Activated CD4-positive, alpha-beta T cell treated with anti-CD3 and anti-CD28 coated beads, Interleukin-10, Interleukin-2, amounts not matched to agents 100 ng/mL and 50 ng/mL, durations not matched to agents 16 hours and 8 hours (primary cell): ENCODE data around the gene ISM1.

Experiments
- DNase-seq: peaks from one replicate; pipeline ENCODE4 v3.0.0-alpha.2; 2020

Gene ISM1

DNA sequence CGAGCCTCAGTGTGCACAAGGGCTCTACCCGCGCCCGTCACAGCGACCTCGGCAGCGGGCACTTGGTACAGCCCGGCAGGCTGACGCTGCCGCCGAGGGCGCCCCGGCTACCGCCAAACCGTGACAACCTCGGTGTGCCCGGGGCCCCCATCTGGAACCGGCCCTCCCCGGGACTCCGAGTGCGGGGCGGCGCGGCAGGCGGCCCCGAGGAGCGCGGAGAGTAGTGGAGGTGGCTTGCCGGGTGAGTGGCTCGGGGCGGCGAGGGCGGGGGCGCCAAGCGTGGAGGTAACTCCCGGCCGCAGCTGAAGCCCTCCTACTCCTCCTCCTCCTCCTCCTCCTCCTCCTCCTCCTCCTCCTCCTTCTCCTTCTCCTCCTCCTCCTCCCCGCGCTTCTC lies at the start of gene ISM1:
Gene ISM1 (plus strand): TSS at position 371 of the 394 bp plus-strand sequence. CDS start 503 bp downstream, outside the sequence.
- peak; percentile 13 for DNase-seq

DNA sequence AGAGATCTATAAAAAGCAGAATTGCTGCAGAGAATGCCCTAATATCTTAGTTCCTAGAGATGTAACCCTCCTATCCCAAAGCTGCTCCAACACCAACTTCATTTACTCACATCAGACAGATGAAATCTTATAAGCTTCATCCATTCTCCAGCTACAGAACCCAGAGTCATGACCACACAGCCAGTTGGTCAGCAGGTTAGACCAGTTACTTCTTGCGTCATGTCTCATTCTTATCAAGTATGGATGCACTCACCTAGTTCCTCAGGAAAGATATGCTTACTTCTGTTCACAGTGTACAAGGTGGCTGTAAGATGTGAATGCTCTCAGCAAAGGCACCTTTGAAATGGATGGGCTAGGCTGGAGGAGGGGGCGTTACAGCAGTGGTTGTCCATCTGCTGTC lies 47.9 kb upstream of the ISM1 start:
- no peak for DNase-seq

DNA sequence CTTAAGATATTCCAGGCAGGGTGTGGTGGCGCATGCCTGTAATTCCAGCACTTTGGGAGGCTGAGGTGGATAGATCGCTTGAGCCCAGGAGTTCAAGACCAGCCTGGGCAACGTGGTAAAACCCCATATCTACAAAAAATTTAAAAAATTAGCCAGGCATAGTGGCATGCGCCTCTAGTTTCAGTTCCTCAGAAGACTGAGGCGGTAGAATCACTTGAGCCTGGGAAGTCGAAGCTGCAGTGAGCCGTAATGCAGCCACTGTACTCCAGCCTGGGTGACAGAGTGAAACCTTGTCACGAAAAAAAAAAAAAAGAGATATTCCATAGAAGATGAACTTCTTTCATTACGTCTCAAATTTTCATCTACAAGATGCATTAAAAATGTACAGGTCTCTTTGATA lies 46.7 kb upstream of the ISM1 start:
- DNase-seq: no peak

DNA sequence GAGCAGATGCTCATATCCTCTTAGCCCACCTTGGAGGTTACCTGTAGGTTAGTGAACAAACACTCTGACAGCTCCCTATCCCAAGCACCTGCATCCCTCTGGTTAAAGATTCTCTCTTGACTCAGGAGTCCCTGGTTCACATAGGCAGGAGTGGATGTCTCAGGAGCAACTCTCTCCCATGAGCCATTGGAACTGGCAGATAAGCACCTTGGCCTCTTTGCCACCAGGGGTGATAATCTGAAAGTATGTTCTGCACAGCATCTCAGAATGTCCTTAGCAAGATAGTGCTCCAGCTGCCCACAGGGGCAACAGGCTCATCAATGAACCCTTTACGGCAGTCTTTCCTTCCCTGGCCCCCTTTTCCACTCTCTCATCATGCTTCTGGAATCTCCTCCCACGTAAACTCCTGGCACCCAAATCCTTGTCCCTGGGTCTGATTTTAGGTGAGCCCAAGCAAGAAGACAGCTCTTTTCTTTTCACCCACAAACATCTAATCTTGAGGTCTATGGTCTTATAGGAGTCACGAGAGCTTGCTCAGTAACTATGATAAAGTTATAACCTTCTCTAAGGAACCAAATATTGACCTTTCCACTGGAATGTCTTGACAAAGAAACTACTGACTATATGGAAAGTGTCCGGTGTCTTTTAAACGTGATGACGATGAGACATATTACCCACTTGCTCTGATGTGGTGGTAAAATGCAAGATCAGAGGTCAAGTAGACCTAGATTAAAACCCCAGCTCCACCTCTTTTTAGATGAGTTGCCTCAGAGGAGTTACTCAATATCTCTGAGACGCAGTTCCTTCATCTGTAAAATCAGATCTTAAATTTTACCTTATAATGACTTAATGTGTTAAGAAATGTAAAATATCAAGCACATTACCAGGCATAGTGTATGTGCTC lies 39.8 kb upstream of the ISM1 start:
- no peak for DNase-seq

DNA sequence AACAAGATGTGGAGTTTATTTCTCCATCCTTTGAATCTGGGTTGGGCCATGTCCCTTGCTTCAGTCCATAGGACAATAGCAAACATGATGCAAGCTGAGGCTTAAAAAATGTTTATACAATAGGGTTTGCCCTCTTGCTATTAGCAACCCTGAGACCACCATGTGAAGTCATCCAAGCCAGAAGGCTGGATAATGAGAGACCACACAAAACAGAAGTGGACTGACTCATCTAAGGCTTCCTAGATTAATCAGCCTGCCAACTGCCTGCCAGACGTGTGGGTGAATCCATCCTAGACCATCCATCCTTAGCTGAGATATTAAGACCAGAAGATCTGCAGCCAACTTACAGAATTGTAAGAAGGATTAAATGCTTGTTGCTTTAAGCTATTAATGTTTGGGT lies 38.1 kb upstream of the ISM1 start:
- peak; percentile 73 for DNase-seq

DNA sequence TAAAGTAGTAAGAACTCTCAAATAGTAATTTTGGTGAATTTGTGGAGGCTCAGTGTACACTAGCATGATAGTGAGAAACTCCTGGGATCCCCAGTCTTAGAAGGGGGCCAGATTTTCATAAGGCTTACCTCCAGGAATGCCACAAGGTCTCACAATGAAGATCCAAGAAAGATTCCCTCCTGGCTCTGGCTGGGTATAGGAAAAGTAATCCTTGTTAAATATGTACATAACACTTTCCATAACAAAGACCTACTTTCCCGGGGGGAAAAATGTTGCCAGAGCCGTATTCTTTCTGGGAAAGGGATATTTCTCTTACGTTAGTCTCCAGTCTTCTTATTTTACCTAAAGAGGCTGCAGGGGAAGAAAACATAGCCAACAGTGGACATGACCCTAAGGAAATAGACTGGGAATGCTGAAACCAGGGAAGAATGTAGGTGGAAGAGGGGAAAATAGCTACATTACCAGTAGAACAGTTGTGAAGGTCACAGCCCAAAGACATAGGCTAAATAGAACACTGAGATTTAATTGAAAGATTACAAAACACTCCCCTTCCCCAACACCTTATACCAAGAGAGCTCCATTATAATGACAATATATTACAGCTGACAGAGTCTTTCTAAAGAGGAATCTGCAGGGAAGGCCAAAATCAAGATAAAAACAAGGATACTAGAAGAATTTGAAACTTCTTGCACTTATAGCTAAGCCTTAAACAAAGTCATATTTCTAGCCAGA lies 34.9 kb upstream of the ISM1 start:
- no peak for DNase-seq

DNA sequence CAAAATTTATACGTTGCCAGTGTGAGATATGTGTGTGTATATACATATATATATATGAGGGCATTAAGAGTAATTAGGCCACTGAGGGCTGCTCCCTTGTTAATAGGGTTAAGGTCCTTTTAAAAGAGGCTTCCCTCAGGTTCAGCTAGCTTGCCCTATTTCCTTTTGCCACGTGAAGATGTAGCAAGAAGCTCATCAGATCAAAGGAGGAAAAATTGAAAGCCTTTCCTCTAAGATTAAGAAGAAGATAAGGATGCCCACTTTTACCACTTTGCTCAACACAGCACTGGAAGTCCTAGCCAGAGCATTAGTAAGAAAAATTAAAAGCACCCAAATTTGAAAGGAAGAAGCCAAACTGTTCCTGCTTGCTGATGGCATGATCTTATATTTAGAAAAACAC lies 33.2 kb upstream of the ISM1 start:
- no peak for DNase-seq

DNA sequence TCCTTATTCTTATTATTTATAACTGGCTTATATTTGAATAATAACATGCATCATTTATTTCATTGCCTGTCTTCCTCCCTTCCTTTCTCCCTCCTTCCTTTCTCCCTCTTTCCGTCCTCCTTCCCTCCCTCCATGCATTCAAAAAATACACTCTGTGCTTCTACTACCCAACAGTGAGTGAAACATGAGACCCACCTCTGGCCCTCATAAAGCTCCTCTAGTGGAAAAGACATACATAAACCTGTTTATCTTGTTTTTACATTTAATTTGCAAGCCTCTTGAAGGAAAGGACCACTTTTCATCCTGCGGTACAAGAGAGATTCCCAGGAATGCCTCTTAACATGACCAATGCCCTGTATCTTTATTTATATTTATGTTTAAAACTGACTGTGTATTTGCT lies 21.8 kb upstream of the ISM1 start:
- DNase-seq: no peak

DNA sequence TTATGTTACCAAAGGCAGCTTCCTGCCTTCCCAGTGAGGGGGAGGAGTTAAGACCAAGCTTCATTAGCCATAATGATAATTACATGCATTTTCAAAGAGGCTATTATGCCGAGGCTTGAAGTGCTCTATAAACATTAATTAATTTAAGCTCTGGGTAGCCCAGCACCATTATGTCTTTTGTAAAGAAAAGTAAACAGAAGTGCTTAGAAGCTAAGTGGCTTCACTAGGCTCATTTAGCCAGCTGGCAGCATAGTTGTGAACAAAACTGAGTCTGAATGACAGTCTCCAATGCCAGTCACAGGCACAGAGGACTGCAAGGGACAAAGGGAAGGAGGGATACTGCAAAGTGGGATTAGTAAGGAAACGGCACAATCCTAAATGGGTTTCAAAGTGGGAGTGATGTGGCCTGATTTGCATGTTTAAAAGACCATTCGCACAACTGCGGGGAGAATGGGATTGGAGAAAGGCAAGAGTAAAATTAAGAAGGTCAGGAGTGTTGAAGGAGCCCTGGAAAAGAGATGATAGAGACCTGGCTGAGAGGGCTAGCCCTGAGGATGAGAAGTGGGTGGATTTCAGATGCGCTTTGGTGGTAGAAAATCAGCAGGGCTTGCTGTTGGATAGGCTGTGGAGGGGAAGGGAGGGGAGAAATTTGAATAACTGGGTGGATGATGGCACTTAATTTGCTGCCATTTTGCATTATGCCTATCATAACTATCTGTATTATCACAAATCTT lies 20.1 kb upstream of the ISM1 start:
- DNase-seq: no peak

DNA sequence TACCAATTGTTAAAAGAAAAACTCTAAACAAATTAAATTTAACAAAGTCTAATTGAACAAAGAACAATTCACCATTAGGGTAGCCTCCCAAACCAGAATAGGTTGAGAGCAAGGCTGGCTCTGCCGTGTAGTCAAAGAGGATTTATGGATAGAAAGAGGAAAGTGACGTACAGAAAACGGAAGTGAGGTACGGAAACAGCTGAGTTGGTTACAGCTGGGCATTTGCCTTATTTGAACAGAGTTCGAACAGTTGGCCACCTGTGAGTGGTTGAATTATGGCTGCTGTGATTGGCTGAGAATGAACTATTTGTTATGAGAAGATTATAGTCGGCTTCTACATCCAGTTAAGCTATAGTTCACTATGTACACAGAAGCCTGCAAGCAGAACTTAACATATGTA lies 18.5 kb upstream of the ISM1 start:
- DNase-seq: no peak

DNA sequence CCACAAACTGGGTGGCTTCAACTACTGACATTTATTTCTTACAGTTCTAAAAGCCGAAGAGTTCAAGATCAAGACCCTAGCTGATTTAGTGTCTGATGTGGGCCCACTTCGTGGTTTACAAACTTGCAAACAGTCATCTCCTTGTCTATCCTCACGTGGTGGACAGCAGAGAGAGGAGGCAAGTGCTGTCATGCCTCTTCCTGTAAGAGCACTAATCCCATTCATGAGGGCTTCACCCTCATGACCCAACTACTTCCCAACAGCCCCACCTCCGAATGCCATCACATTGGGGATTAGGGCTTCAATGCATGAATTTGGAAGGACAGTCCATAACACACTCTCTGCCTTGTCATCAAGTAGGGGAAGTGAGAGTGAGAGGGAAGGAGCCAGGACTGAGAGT lies 15.6 kb upstream of the ISM1 start:
- DNase-seq: no peak

DNA sequence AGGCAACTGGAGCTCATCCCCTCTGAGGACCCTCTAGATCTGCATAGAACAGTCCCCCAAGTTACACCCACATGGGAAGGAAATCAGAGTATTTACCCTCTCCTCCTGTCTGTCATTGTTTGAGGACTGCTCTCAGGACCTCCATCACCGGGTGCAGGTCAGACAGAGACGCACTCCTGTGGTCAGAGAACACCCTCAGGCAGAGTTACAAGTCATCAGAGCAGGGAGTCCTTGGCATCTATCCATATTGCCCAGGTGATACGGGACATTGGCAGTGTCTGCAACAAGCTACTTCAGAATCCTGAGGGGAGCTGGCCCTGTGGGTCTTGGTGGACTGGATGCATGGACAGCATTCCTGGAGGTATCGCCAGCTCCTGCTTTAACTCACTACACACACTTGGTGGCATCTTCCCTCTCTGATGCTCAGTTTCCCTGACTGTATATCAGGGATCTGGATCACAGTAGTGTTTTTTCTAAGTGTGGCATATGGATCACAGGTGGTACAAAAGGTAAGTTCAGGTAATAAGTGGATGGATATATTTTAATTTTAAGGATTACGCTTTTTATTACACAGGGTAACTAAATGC lies 15.1 kb upstream of the ISM1 start:
- no peak for DNase-seq

DNA sequence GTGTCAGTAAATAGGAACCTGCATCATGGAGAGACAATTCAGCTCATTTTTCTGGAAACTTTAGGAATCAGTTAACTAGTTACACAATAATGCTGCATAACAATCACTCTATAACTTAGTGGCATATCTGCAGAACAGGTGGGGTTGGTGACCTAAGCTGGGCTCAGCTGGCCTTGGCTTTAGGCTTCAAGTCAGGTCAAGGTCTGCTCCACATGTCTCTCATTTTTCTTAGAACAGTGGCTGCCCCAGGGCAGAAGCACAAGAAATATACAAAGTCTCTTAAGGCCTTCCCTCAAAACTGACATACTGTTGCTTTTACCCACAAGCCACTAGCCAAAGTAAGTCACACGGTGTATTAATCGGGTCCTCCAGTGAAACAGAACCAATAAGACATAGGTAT lies 14.1 kb upstream of the ISM1 start:
- no peak for DNase-seq

DNA sequence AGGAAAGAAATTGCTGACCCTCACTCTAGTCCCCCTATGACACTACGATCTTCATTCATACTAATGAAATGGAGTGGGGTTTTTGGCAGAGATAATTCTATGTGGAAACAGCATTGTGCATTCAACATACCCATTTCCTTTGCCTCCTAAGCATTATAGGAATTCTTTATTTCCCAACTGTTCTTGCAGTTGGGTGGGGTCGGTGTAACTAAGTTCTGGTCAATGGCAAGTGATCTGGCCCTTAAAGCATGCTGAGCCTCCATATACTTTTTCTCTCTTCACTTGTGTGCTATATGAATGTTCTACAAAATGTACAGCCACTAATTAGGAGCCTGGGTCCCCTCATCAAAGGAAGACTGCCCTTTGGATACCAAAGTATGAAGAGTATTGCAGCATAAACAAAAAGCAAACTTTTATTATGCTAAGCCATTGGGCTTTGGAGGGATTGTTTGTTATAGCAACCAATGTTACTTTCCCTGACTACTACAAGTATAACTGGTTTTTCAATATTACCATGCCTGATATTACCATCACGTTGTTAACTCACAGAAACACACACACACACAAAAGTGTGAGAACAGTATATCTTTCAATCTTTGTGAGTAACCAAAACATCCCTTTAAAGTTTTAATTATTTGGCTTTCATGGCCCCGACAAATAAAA lies 9.0 kb upstream of the ISM1 start:
- no peak for DNase-seq

DNA sequence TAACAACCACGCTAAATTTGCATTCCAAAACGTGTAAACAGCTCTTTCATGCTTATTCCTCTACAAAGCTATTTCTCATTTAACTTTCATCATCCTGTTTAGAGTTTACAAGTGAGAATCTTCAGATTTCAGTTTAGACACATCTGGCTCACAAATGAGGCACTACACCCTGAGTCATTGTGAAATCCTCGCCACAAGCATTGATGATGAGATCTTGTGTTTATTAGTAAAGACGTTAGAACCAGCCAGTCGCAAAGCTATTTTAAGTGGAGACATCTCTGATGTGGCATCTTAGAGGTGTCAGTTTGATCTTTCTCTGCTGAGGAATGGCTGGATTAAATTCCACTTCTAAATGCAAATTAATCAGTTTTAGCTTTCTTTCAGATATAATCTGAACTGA lies 8.3 kb upstream of the ISM1 start:
- DNase-seq: peak; percentile 68

DNA sequence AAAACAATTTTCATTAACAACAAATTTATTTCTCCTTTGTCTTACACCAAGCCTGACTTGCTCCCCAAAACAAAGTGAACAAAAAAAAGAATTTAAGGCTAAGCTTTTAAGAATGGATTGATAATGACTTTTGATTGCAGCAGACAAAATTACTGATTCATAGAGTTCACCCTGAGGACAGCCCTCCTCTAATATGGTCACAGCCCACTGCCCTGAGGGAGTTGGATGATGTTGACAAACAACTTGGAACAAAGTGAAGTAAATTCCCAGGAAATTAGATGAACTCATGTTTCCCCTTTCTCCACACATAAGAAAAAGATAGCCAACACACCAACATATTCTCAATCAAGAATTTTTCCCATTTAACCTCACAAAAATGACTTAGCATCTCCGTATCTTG lies 7.7 kb upstream of the ISM1 start:
- no peak for DNase-seq

DNA sequence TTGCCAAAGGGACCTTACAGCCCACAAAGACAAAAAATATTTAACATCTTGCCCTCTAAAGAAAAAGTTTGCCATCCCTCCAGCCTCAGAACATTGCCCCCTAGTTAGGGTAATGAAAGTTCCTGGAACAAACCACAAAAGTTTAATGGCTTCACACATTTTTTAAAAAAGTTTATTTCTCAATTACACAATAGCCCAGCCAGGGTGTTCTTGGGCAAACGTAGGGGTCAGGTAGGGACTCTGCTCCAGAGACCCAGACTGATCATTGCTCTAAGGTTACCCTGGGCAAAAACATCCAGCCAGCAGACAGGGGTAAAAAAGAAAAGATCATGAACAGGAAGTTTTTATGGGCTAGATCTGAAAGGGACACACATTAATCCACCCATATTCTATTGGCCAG lies 4.5 kb upstream of the ISM1 start:
- DNase-seq: no peak

DNA sequence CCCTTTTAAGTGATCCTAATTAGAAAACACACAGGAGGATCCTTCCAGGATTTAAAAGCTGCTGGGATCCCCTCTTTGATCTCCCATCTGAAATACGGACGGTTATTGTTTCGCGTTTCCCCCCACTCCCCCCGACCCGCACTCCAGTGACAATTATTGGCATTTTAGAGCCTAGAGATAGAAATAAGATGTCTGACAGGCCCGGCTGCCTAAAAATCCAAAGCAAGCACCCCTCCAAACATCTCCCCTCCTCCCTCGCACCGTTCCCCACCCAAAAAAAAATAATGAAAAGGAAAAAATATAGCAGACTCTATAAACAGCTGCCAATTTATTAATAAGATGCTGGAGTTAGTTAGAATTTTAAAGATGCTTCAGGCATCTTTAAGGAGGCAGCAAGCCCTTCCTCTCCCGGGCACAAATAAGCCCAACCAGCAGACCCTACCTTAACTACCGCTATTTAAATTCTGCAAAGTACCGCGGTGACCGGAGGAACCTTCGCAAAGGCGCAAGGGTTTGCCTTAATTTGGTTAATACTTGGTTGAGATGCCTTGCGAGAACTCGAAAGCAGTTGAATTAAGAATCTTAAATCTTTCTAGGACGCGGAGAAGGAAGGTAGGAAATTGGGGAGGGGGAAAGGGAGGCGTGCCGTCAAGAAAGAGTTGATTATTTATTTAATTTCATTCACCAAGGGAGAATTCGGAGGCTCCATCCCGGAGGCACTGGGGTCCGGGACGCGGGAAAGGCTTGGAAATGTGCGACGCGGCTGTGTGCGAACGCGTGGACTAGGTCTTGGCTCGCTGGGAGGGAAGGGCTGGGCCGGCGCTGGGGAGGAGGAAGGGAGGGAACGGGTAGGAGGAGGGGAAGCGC lies 1.5 kb upstream of the ISM1 start:
- no peak for DNase-seq

DNA sequence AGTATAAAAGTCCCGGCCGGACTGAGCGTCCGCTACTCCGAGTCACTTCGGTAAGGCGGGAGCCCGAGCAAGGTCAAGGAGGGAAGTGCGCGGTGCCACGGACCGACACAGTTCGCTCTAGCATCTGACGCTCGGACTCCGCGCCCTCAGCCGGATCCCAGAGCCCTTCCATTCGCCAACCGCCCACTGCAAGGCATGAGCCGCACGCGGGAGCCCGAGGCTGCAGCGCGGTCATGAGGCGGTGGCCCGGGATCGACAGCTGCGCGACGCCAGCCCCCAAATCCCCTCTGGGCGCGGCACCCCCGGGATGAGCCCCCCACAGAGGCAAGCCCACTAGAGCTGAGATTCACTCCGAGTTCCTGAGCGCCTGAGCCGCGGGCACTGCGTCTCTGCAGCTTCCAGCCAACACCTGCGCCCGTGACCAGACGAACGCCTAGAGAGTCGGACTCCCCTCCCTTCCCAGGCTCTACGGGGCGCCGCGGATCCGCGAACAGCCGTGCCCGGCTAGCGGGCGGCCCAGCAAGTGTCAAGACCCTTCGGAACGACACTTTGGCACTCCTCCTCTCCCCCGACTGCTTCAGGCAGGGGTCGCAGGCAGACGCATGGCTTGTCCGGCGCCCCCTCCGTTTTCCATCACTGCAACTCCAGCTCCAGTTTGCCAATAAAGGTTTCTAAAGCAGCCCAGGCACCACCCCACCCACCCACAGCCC lies 725 bp upstream of the ISM1 start:
- no peak for DNase-seq

DNA sequence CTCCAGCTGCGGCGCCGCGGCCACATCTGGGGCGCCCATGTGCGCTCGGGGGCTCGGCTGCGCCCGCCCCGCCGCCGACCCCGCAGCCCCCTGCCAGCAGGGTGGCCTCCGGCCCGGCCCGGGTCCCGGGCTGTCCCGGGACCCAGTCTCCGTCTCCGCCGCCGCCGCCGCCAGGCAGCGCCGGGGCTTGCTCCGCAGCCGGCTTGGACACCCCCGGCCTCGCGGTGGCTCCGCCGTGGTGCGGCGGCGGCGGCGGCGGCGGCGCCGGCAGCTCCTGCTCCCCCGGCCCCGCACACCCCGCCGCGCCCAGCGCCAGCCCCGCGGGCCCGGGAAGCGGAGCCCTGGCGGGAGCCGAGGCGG lies 219 bp downstream of the ISM1 start:
- DNase-seq: no peak

DNA sequence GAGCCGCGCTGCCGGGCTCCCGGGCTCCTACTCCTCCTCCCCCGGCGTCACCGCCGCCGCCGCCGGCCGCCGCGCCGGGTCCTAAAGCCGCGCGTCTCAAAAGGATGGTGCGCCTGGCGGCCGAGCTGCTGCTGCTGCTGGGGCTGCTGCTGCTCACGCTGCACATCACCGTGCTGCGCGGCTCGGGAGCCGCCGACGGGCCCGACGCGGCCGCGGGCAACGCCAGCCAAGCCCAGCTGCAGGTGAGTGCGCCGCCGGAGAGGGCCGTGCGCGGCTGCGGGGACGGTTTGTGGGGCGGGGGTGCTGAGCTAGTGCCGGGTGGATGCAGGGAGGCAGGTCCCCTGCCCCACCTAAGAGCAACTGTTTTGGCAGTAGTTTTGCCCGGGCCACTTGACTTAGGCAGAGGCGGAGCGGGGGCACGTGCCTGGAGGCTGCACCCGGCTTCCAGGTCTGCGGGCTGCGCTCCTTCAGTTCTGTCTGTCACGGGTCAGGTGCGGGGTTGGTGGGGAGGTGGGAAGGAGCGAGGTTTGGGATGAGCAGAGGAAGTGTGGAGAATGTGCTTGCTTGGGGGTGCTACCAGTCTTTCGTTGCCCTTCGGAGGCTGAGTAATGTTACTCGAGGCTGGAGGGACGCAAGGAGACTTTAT lies 722 bp downstream of the ISM1 start:
- DNase-seq: peak; percentile 67
